DMS53 (cell line): ENCODE measurements around the gene MXD4.

Experiments
- DNase-seq: peaks from one replicate; lab custom pipeline; 2025; lab: John Stamatoyannopoulos, UW

Gene MXD4

GRCh38 chr4:2291705-2292645, 30.1 kb upstream of the MXD4 start:
- no peak for DNase-seq

- no peak for DNase-seq
Observed at GRCh38 chr4:2290974-2291704, 29.2 kb upstream of the MXD4 start.

GRCh38 chr4:2290488-2290887, 28.6 kb upstream of the MXD4 start:
- no peak for DNase-seq

GRCh38 chr4:2289955-2290333, 28.0 kb upstream of the MXD4 start:
- DNase-seq, result no peak

- DNase-seq, result no peak
Observed at GRCh38 chr4:2289311-2289954, 27.5 kb upstream of the MXD4 start.

GRCh38 chr4:2288051-2288541, 26.2 kb upstream of the MXD4 start:
- no peak for DNase-seq

- no peak for DNase-seq
Observed at GRCh38 chr4:2287594-2287915, 25.6 kb upstream of the MXD4 start.

GRCh38 chr4:2286904-2287593, 25.1 kb upstream of the MXD4 start:
- no peak for DNase-seq

- DNase-seq, result no peak
Observed at GRCh38 chr4:2285613-2286381, 23.9 kb upstream of the MXD4 start.

- no peak for DNase-seq
Observed at GRCh38 chr4:2284934-2285612, 23.2 kb upstream of the MXD4 start.

GRCh38 chr4:2284161-2284933, 22.4 kb upstream of the MXD4 start:
- DNase-seq, result no peak

- no peak for DNase-seq
Observed at GRCh38 chr4:2283199-2283711, 21.3 kb upstream of the MXD4 start.

GRCh38 chr4:2281575-2282343, 19.9 kb upstream of the MXD4 start:
- peak; percentile 48 for DNase-seq

GRCh38 chr4:2280531-2281300, 18.8 kb upstream of the MXD4 start:
- peak; percentile 52 for DNase-seq

- DNase-seq, result no peak
Observed at GRCh38 chr4:2277956-2278355, 16.0 kb upstream of the MXD4 start.

GRCh38 chr4:2276581-2277325, 14.8 kb upstream of the MXD4 start:
- DNase-seq, result no peak

GRCh38 chr4:2275546-2276251, 13.8 kb upstream of the MXD4 start:
- DNase-seq, result no peak
